H1 (cell line): ENCODE data around the gene SPC24. TPM values are rescaled to one million over a fixed set of nuclear protein-coding genes. Genes with fewer than 3 reads are reported as not detected.

Experiments
- CTCF ChIA-PET: fragments of 300-600 bp; sonication (Branson Sonifier 250); formaldehyde crosslinking; loops from one replicate; lab custom pipeline; 2021; ENCODE audit not compliant: partially characterized antibody; lab: Charles Lee
- POLR2A ChIA-PET: fragments of 300-600 bp; sonication (Branson Sonifier 250); formaldehyde crosslinking; loops from one replicate; lab custom pipeline; 2021; ENCODE audit warnings: inconsistent platforms; ENCODE audit not compliant: partially characterized antibody; lab: Charles Lee
- DNase-seq, 2 experiments: peaks; one replicate each; pipeline versions ENCODE4 v3.0.0 to v3.0.0-alpha.2; 2010 to 2022; ENCODE audit warnings: low spot score in 2 of 2, low read depth in 1 of 2, mixed read lengths in 1 of 2
- FAIRE-seq: peaks from 2 replicates; lab custom pipeline; 2011; peaks lifted over from hg19 to GRCh38; lab: Jason Lieb, UNC
- H2AFZ ChIP-seq: 2 replicates; pipeline ENCODE4 v1.8.1; 2012; ENCODE audit warnings: low read length, inconsistent platforms
- H2AK5ac ChIP-seq: 2 replicates; pipeline ENCODE4 v1.6.1; 2013; ENCODE audit warnings: low read depth, low read length
- H2BK120ac ChIP-seq: replicated peaks from 2 replicates; pipeline ENCODE3; 2013; ENCODE audit warnings: low read depth, low read length, inconsistent platforms
- H2BK12ac ChIP-seq: 2 replicates; pipeline ENCODE4 v1.6.1; 2013; ENCODE audit warnings: low read depth, low read length
- H2BK15ac ChIP-seq: 2 replicates; pipeline ENCODE4 v1.6.1; 2013; ENCODE audit warnings: low read length
- H2BK20ac ChIP-seq: 2 replicates; pipeline ENCODE4 v1.6.1; 2013; ENCODE audit warnings: low read length
- H2BK5ac ChIP-seq: 2 replicates; pipeline ENCODE4 v1.6.1; 2013; ENCODE audit warnings: low read depth, low read length
- H3K14ac ChIP-seq: 2 replicates; pipeline ENCODE4 v1.6.1; 2013; ENCODE audit warnings: inconsistent platforms; ENCODE audit not compliant: insufficient read length
- H3K18ac ChIP-seq: 2 replicates; pipeline ENCODE4 v1.6.1; 2013; ENCODE audit warnings: low read length; ENCODE audit errors: extremely low read depth
- H3K23ac ChIP-seq: 2 replicates; pipeline ENCODE4 v1.6.1; 2013; ENCODE audit warnings: inconsistent platforms; ENCODE audit not compliant: insufficient read length
- H3K23me2 ChIP-seq: 2 replicates; pipeline ENCODE4 v1.6.1; 2013; ENCODE audit warnings: low read depth, low read length
- H3K27ac ChIP-seq: 2 replicates; pipeline ENCODE4 v1.6.1; 2011; ENCODE audit warnings: low read depth, low read length, inconsistent platforms
- H3K27me3 ChIP-seq, 4 experiments: replicated peaks in 1 of 4; 1 replicate in 1 of 4; 2 replicates in 3 of 4; pipeline versions ENCODE4 v1.6.1 to v1.8.1; 2011 to 2013; ENCODE audit warnings: low read length in 3 of 4, mild to moderate bottlenecking in 3 of 4, inconsistent platforms in 2 of 4, mixed read lengths in 2 of 4, moderate library complexity in 1 of 4; ENCODE audit not compliant: control insufficient read depth in 3 of 4, insufficient read depth in 3 of 4; ENCODE audit errors: extremely low read depth in 1 of 4
- H3K36me3 ChIP-seq, 4 experiments: 2 replicates each; pipeline versions ENCODE4 v1.6.1 to v1.8.1; 2011 to 2013; ENCODE audit warnings: mild to moderate bottlenecking in 4 of 4, low read length in 3 of 4, moderate library complexity in 2 of 4, control low read depth in 1 of 4, inconsistent platforms in 1 of 4; ENCODE audit not compliant: insufficient read depth in 4 of 4, control insufficient read depth in 2 of 4
- H3K4ac ChIP-seq: replicated peaks from 2 replicates; pipeline ENCODE3; 2013; ENCODE audit warnings: low read length, low read depth, mixed read lengths, inconsistent platforms; ENCODE audit not compliant: insufficient read length
- H3K4me1 ChIP-seq, 4 experiments: replicated peaks in 1 of 4; 1 replicate in 1 of 4; 2 replicates in 3 of 4; pipeline versions ENCODE4 v1.6.1 to v1.8.1; 2011 to 2013; ENCODE audit warnings: low read length in 3 of 4, inconsistent platforms in 2 of 4, mixed read lengths in 1 of 4; ENCODE audit not compliant: insufficient read depth in 4 of 4, control insufficient read depth in 3 of 4
- H3K4me2 ChIP-seq, 2 experiments: 2 replicates each; pipeline versions ENCODE4 v1.6.1 to v1.8.1; 2011 to 2013; ENCODE audit warnings: low read depth in 2 of 2, low read length in 2 of 2, control low read depth in 1 of 2, inconsistent platforms in 1 of 2, mild to moderate bottlenecking in 1 of 2; ENCODE audit not compliant: insufficient read depth in 1 of 2
- H3K4me3 ChIP-seq, 4 experiments: fragments of 200-600, 300-600 bp in 1 of 4; sonication (generic), shearing (Covaris generic), sonication (Bioruptor Twin) in 1 of 4; 2 replicates each; pipeline versions ENCODE4 v1.5.1 to v1.8.1; 2011 to 2016; ENCODE audit warnings: low read length in 4 of 4, low read depth in 3 of 4, control low read depth in 2 of 4, inconsistent platforms in 2 of 4, mild to moderate bottlenecking in 2 of 4, mixed read lengths in 1 of 4, moderate library complexity in 1 of 4; ENCODE audit not compliant: insufficient read depth in 2 of 4; ENCODE audit errors: extremely low read depth in 1 of 4
- H3K56ac ChIP-seq: replicated peaks from 2 replicates; pipeline ENCODE3; 2013; ENCODE audit warnings: low read depth, mild to moderate bottlenecking, mixed read lengths, low read length, inconsistent platforms; ENCODE audit not compliant: insufficient read length
- H3K79me1 ChIP-seq: 2 replicates; pipeline ENCODE4 v1.6.1; 2013; ENCODE audit warnings: low read depth, low read length, control low read depth
- H3K79me2 ChIP-seq, 2 experiments: 2 replicates each; pipeline versions ENCODE4 v1.6.1 to v1.8.1; 2012 to 2013; ENCODE audit warnings: low read length in 2 of 2, mild to moderate bottlenecking in 2 of 2, inconsistent platforms in 1 of 2; ENCODE audit not compliant: insufficient read depth in 2 of 2, control insufficient read depth in 1 of 2
- H3K9ac ChIP-seq, 4 experiments: replicated peaks in 1 of 4; 1 replicate in 1 of 4; 2 replicates in 3 of 4; pipeline versions ENCODE4 v1.6.1 to v1.8.1; 2011 to 2013; ENCODE audit warnings: low read depth in 3 of 4, low read length in 3 of 4, control low read depth in 2 of 4, mild to moderate bottlenecking in 2 of 4, moderate library complexity in 2 of 4, inconsistent platforms in 1 of 4; ENCODE audit errors: extremely low read depth in 1 of 4
- H3K9me3 ChIP-seq, 2 experiments: 2 replicates each; pipeline versions ENCODE4 v1.6.1 to v1.8.1; 2012 to 2013; ENCODE audit warnings: mild to moderate bottlenecking in 2 of 2, moderate library complexity in 2 of 2, control low read depth in 1 of 2, inconsistent platforms in 1 of 2, low read depth in 1 of 2, low read length in 1 of 2, mixed read lengths in 1 of 2; ENCODE audit not compliant: insufficient read depth in 2 of 2
- H4K20me1 ChIP-seq, 2 experiments: replicated peaks in 1 of 2; 2 replicates each; pipeline versions ENCODE3 to v1.8.1; 2011 to 2013; ENCODE audit warnings: inconsistent platforms in 2 of 2, low read length in 2 of 2, mild to moderate bottlenecking in 1 of 2; ENCODE audit not compliant: insufficient read depth in 2 of 2, control insufficient read depth in 1 of 2
- H4K5ac ChIP-seq: 2 replicates; pipeline ENCODE4 v1.6.1; 2013; ENCODE audit warnings: low read length, low read depth, mixed read lengths, inconsistent platforms; ENCODE audit not compliant: insufficient read length
- H4K8ac ChIP-seq: 2 replicates; pipeline ENCODE4 v1.8.0; 2013; ENCODE audit warnings: mild to moderate bottlenecking, moderate library complexity, low read length, inconsistent platforms; ENCODE audit not compliant: insufficient read depth; ENCODE audit errors: extremely low read depth
- H4K91ac ChIP-seq: replicated peaks from 2 replicates; pipeline ENCODE3; 2013; ENCODE audit warnings: low read length, mixed read lengths, inconsistent platforms; ENCODE audit not compliant: insufficient read length
- EP300 ChIP-seq, 2 experiments: IDR thresholded peaks; 1 replicate in 1 of 2; 2 replicates in 1 of 2; pipeline ENCODE4 v1.6.1; 2011 to 2012; ENCODE audit warnings: low read depth in 2 of 2, low read length in 2 of 2, mild to moderate bottlenecking in 2 of 2, borderline replicate concordance in 1 of 2, inconsistent platforms in 1 of 2, moderate library complexity in 1 of 2
- GABPA ChIP-seq: IDR thresholded peaks from 2 replicates; pipeline ENCODE4 v1.6.1; 2011; ENCODE audit warnings: mild to moderate bottlenecking, low read length, moderate library complexity, borderline replicate concordance; ENCODE audit not compliant: insufficient read depth
- POLR2A ChIP-seq, 2 experiments: IDR thresholded peaks; 1 replicate in 1 of 2; 2 replicates in 1 of 2; pipeline ENCODE4 v1.6.1; 2011; ENCODE audit warnings: low read depth in 2 of 2, low read length in 2 of 2, mild to moderate bottlenecking in 2 of 2; ENCODE audit errors: control extremely low read depth in 1 of 2
- POU5F1 ChIP-seq: IDR thresholded peaks from 2 replicates; pipeline ENCODE4 v1.6.1; 2011; ENCODE audit warnings: low read depth, mild to moderate bottlenecking, low read length, moderate library complexity
- RAD21 ChIP-seq, 2 experiments: IDR thresholded peaks in 1 of 2; conservative IDR thresholded peaks in 1 of 2; 2 replicates each; pipeline ENCODE4 v1.6.1; 2011; ENCODE audit warnings: low read depth in 2 of 2, low read length in 2 of 2, improper control_type of control experiment in 1 of 2, inconsistent platforms in 1 of 2, mild to moderate bottlenecking in 1 of 2, moderate library complexity in 1 of 2
- RNF2 ChIP-seq: fragments of 200-900, 300-1000 bp; sonication (generic); IDR thresholded peaks from 2 replicates; pipeline ENCODE4 v1.7.1; 2016; ENCODE audit warnings: borderline replicate concordance, low read depth, mild to moderate bottlenecking, antibody characterized with exemption, low read length; ENCODE audit not compliant: poor library complexity, severe bottlenecking; ENCODE audit errors: missing control alignments
- RXRA ChIP-seq: IDR thresholded peaks from 2 replicates; pipeline ENCODE4 v1.6.1; 2011; ENCODE audit warnings: low read depth, mild to moderate bottlenecking, low read length, moderate library complexity; ENCODE audit not compliant: insufficient read depth
- SP2 ChIP-seq: IDR thresholded peaks from 2 replicates; pipeline ENCODE4 v1.6.1; 2012; ENCODE audit warnings: mild to moderate bottlenecking, low read length, inconsistent platforms
- SP4 ChIP-seq: IDR thresholded peaks from 2 replicates; pipeline ENCODE4 v1.6.1; 2012; ENCODE audit warnings: low read length, inconsistent platforms
- TAF1 ChIP-seq: IDR thresholded peaks from 2 replicates; pipeline ENCODE4 v1.6.1; 2011; ENCODE audit warnings: mild to moderate bottlenecking, low read depth, low read length
- TBP ChIP-seq: IDR thresholded peaks from 2 replicates; pipeline ENCODE4 v1.6.1; 2011; ENCODE audit warnings: low read depth, low read length, improper control_type of control experiment
- TEAD4 ChIP-seq: IDR thresholded peaks from 2 replicates; pipeline ENCODE4 v1.6.1; 2012; ENCODE audit warnings: low read depth, low read length, inconsistent platforms, mixed read lengths
- WGBS, 2 experiments: shearing (Covaris generic) in 1 of 2; methylation state at CpG; one replicate each; pipeline versions ENCODE4 v1.1.6 to v1.1.7; 2013 to 2015; ENCODE audit warnings: low lambda C conversion rate in 2 of 2, mixed read lengths in 2 of 2, inconsistent platforms in 1 of 2, low coverage in 1 of 2, missing lambda C conversion rate in 1 of 2; ENCODE audit not compliant: insufficient replicate concordance in 2 of 2, insufficient coverage in 1 of 2, insufficient read length in 1 of 2; ENCODE audit errors: extremely low coverage in 1 of 2, missing lambda C conversion rate in 1 of 2; 5-methylcytosine and 5-hydroxymethylcytosine counted together
- polyA plus RNA-seq, 7 experiments: library from polyadenylated mRNA; depleted of rRNA in 3 of 7; stranded (reverse) in 5 of 7; unstranded in 2 of 7; fragments of >200 nt in 5 of 7; fragments of 200-250 nt in 2 of 7; gene quantifications; 1 replicate in 5 of 7; 2 replicates in 1 of 7; 4 replicates in 1 of 7; pipeline versions ENCODE4 v1.2.1 to v1.2.3, GENCODE V29; 2011 to 2013; ENCODE audit warnings: missing spikeins in 2 of 7, mixed read lengths in 2 of 7
- total RNA-seq: library from RNA; stranded (reverse); fragmentation: NEBNext Ultra II Directional; extraction: Animal tissue kit (Norgen Biotek cat#: 25700); gene quantifications from 2 replicates; pipeline ENCODE4 v1.2.1, GENCODE V29; 2021

SPC24 gene
- total and polyA plus RNA-seq, 2 of the 8 experiments (the other 6 are each of a cell fraction or from before 2014, with no cell fraction given), result 17.7 to 42.4 TPM

DNA sequence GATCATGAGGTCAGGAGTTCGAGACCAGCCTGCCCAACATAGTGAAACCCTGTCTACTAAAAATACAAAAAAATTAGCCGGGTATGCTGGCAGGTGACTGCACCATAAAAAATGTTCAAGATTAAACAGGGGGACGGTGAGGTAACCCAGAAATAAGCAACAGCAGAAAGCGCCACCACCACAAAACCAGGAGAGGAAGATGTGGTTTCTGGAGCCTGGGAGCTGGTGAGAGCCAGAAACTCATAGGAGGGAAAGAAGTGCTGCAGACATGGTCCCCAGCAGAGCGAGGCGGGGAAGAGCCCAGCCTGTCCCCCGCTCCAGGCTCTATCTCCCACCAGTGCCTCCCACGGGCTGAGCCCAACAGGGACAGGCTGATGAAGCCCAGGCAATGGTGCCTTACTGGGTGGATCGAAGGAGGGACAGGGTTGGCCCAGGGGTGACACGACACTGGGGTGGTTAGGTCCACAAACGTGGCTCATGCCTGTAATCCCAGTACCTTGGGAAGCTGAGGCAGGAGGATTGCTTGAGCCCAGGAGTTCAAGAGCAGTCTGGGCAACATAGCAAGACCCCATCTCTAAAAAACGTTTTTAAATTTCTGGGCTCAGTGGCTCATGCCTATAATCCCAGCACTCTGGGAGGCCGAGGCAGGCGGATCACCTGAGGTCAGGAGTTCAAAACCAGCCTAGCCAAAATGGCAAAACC is 19.0 kb downstream of the SPC24 start:
- Histone ChIP-seq H4K20me1 (peaks cover 0 to 10% of the 10 kb centered on the region in 2 experiments), H2BK20ac (no peak overlapping the region), H2BK12ac (no peak overlapping the region), H2BK5ac (no peak overlapping the region), H2AFZ (no peak overlapping the region), H3K9ac (no peak overlapping the region), H2BK120ac (no peak overlapping the region), H3K9me3 (no peaks in the 10 kb centered on the region), H2AK5ac (no peak overlapping the region), H3K4me2 (no peak overlapping the region; a peak in 1 of 4 replicates), H3K27me3 (no peaks in the 10 kb centered on the region), H4K8ac (no peak overlapping the region), H3K23me2 (peaks cover 3% of the 10 kb centered on the region; the same call in 1 of the 2 replicates), H3K23ac (no peak overlapping the region), H3K27ac (no peak overlapping the region), H3K4me3 (no peak overlapping the region), H3K79me2 (no peaks in the 10 kb centered on the region), H4K91ac (no peak overlapping the region), H3K56ac (no peak overlapping the region), H3K4ac (no peak overlapping the region), H3K4me1 (peaks cover 0 to 9% (median 6%) of the 10 kb centered on the region in 4 experiments; a peak in 6 of 7 replicates), H3K18ac (no peak overlapping the region), H2BK15ac (no peak overlapping the region), H4K5ac (no peak overlapping the region), H3K36me3 (peaks cover 8 to 18% (median 10%) of the 10 kb centered on the region in 4 experiments), H3K14ac (no peak overlapping the region), H3K79me1 (no peaks in the 10 kb centered on the region; the same call in 1 of the 2 replicates)
- POLR2A ChIA-PET, result interaction anchor here (0.6 to 1.7 kb wide), 5 partner anchors 10 to 227 kb away, joined by 3 to 4 read pairs (median 3); no protein-coding TSS in a partner anchor
- 91% methylated on average over 14 of the region's 14 CpGs; no CpG with 5 or more reads in 1 of the 2 experiments for WGBS, 2 experiments
- no peak for DNase-seq
- no peak for FAIRE-seq
- CTCF ChIA-PET, result interaction anchor here (0.7 to 3.9 kb wide), 9 partner anchors 41 to 792 kb away, joined by 3 to 16 read pairs (median 4); no protein-coding TSS in a partner anchor
- TF ChIP-seq SP4 (no peak), POU5F1 (no peak), RXRA (no peak), GABPA (no peak), POLR2A (IDR thresholded peaks at IDR 0.05; ENCODE audit: control extremely low read depth in 1 of 2, low read depth in 2 of 2, low read length in 2 of 2) (no peak), SP2 (no peak), TEAD4 (no peak), RAD21 (IDR thresholded peaks at IDR 0.05 in 1 of 2, conservative IDR thresholded peaks at IDR 0.05 in 1 of 2; ENCODE audit: low read depth in 2 of 2, low read length in 2 of 2) (no peak), EP300 (IDR thresholded peaks at IDR 0.05; ENCODE audit: borderline replicate concordance in 1 of 2, low read depth in 2 of 2, low read length in 2 of 2) (no peak), RNF2 (no peak), TBP (no peak), TAF1 (no peak)
